Metanephros (tissue), 1 donor: ENCODE measurements around the gene SIGLEC11. TPM values are rescaled to one million over a fixed set of nuclear protein-coding genes. Genes with fewer than 3 reads are reported as not detected.

ENCODE experiments used
- total RNA-seq: library from RNA; depleted of rRNA; stranded (reverse); fragments of >200 nt; gene quantifications from one replicate; pipeline ENCODE4 v1.2.3, GENCODE V29; 2014

SIGLEC11 gene, protein sequence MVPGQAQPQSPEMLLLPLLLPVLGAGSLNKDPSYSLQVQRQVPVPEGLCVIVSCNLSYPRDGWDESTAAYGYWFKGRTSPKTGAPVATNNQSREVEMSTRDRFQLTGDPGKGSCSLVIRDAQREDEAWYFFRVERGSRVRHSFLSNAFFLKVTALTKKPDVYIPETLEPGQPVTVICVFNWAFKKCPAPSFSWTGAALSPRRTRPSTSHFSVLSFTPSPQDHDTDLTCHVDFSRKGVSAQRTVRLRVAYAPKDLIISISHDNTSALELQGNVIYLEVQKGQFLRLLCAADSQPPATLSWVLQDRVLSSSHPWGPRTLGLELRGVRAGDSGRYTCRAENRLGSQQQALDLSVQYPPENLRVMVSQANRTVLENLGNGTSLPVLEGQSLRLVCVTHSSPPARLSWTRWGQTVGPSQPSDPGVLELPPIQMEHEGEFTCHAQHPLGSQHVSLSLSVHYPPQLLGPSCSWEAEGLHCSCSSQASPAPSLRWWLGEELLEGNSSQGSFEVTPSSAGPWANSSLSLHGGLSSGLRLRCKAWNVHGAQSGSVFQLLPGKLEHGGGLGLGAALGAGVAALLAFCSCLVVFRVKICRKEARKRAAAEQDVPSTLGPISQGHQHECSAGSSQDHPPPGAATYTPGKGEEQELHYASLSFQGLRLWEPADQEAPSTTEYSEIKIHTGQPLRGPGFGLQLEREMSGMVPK
- total RNA-seq = 13.3 TPM

DNA sequence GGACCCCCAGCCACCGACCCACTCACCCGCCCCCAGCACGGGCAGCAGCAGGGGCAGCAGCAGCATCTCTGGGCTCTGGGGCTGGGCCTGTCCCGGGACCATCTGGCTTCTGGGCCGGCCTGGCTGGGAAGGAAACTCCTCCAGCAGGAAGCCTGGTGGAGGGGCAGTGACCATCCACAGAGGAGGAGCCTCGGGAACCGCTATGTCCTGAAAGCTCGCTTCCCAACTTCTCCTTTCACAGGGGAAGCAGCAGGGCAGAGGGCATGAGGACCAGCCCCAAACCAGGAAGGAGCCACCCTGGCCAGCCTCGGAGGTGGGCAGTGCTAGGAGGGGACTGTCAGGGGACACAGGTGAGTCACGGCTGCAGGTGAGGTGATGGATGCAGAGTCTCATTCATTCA is at the start of gene SIGLEC11:
TSS of gene SIGLEC11 (minus strand) at position 193 of the 400 bp plus-strand sequence. CDS start at position 102, 91 bp downstream.

GRCh38 chr19:49929121-49929610 is 31.8 kb downstream of the SIGLEC11 start, which contains the start of the genes ATF5 and NUP62:
Gene ATF5, plus strand, starts transcription at chr19:49929205. Its CDS starts 1,646 bp downstream, at chr19:49930851.
Gene NUP62, minus strand, starts transcription at chr19:49929504. Its CDS starts 19,697 bp downstream, at chr19:49909807.

Other genes starting within 250 kb of the SIGLEC11 start
- gene TSKS, start 197.9 kb downstream of the SIGLEC11 start, total RNA-seq = 0.18 TPM
- gene AP2A1, start 194.2 kb downstream of the SIGLEC11 start, total RNA-seq = 93.1 TPM
- 29.6 TPM for gene FUZ, start 147.9 kb downstream of the SIGLEC11 start, total RNA-seq
- 47.2 TPM for gene MED25, start 142.9 kb downstream of the SIGLEC11 start, total RNA-seq
- 167 TPM for gene PTOV1, start 110.0 kb downstream of the SIGLEC11 start, total RNA-seq
- 65.4 TPM for gene PNKP, start 93.6 kb downstream of the SIGLEC11 start, total RNA-seq
- 12.1 TPM for gene AKT1S1, start 83.8 kb downstream of the SIGLEC11 start, total RNA-seq
- gene TBC1D17, start 83.5 kb downstream of the SIGLEC11 start, total RNA-seq = 26.9 TPM
- gene IL4I1, start 64.3 kb downstream of the SIGLEC11 start, total RNA-seq = 2.2 TPM
- 5.7 TPM for gene ATF5, start 32.0 kb downstream of the SIGLEC11 start, total RNA-seq
- gene NUP62, start 31.7 kb downstream of the SIGLEC11 start, total RNA-seq = 47.2 TPM
- 32.6 TPM for gene VRK3, start 64.2 kb upstream of the SIGLEC11 start, total RNA-seq
- gene ZNF473, start 64.8 kb upstream of the SIGLEC11 start, total RNA-seq = 8.2 TPM
- not detected for gene IZUMO2, start 202.1 kb upstream of the SIGLEC11 start, total RNA-seq
- 33.0 TPM for gene MYH14, start 242.4 kb upstream of the SIGLEC11 start, total RNA-seq